Activated B cell treated with CpG ODN at 0.5 μM for 24 hours (primary cell): ENCODE measurements around the gene DNAJB2. TPM values are rescaled to one million over a fixed set of nuclear protein-coding genes. Genes with fewer than 3 reads are reported as not detected.

Experiments used
- ATAC-seq: fragments of 200-7000 bp; cut with Tn5 transposase; one replicate; pipeline ENCODE4 v1.10.0; 2021; ENCODE audit warnings: low read depth, mild to moderate bottlenecking, moderate library complexity
- CTCF ChIA-PET: fragments of 350-600 bp; sonication (Branson Sonifier 250); formaldehyde crosslinking; loops from one replicate; lab custom pipeline; 2021; ENCODE audit warnings: antibody characterized with exemption; lab: Charles Lee
- POLR2A ChIA-PET: fragments of 350-600 bp; sonication (Branson Sonifier 250); formaldehyde crosslinking; loops from one replicate; lab custom pipeline; 2021; ENCODE audit warnings: antibody characterized with exemption; lab: Charles Lee
- DNase-seq: peaks from one replicate; pipeline ENCODE4 v3.0.0; 2022
- H3K27ac Mint-ChIP-seq: one replicate; pipeline ENCODE4 v1.8.0; 2020; ENCODE audit warnings: mixed read lengths
- H3K27me3 Mint-ChIP-seq: one replicate; pipeline ENCODE4 v1.8.0; 2021; ENCODE audit warnings: mixed read lengths
- H3K36me3 Mint-ChIP-seq: one replicate; pipeline ENCODE4 v1.8.0; 2021; ENCODE audit warnings: low read depth, mixed read lengths
- H3K4me1 Mint-ChIP-seq: one replicate; pipeline ENCODE4 v1.8.0; 2021; ENCODE audit warnings: mixed read lengths
- H3K4me3 Mint-ChIP-seq: one replicate; pipeline ENCODE4 v1.8.0; 2020; ENCODE audit warnings: mild to moderate bottlenecking, mixed read lengths
- H3K9me3 Mint-ChIP-seq: one replicate; pipeline ENCODE4 v1.8.0; 2020; ENCODE audit warnings: mixed read lengths
- CTCF ChIP-seq: fragments of 200-600 bp; IDR thresholded peaks from one replicate; pipeline ENCODE4 v1.8.0; 2022; ENCODE audit warnings: antibody characterized with exemption, mild to moderate bottlenecking
- intact Hi-C: fragments of 100-400 bp; cut with micrococcal nuclease; formaldehyde crosslinking; loops from one replicate; pipeline ENCODE4 v1.15.1; 2024
- total RNA-seq: library from RNA; stranded (reverse); gene quantifications from 2 replicates; pipeline ENCODE4 v1.2.3, GENCODE V29; 2022

The DNAJB2 gene
- total RNA-seq, 1 donor from 2014 or later, result 71.1 TPM

DNA sequence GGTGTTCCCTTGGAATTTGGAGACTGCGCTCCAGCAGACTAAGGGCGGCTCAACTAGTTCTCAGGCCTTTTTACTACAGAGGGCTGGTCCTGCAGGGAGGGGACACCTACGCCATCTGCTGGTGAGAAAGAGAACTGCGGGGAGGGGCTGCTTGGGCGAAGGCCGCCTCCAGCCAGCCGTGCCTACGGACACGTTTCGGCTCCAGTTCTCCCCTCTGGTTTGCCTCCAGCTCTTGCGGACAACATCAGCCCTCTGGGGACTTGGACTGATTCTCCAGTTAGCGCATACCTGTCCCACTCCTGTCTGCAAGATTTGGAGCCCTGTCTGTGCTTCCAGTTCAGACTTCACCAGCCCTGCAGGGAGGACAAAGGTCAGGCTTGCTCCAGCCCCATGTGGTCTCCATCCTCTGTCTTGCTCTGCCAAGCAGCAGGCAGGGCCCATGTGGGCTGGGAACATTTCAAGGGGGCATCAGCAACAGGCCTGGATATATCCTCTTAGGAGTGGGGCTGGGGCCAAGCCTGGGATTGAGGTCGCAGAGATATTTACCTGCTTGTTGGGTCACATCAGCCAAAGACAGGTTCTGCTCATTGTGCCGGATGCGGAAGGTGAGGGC is 19.7 kb downstream of the DNAJB2 start:
- no peak overlapping the region for H3K4me3 Mint-ChIP-seq
- peak; percentile 70 for ATAC-seq
- peaks cover 22% of the 10 kb centered on the region for H3K4me1 Mint-ChIP-seq

GRCh38 chr2:219299372-219299760 is 20.2 kb downstream of the DNAJB2 start:
- no peaks in the 10 kb centered on the region for H3K36me3 Mint-ChIP-seq
- DNase-seq (no peak), ATAC-seq (no peak)
- H3K27ac Mint-ChIP-seq, result no peak overlapping the region
- TF ChIP-seq CTCF, result no peak
- no peaks in the 10 kb centered on the region for H3K9me3 Mint-ChIP-seq
- CTCF ChIA-PET, result interaction anchor here (0.8 to 4.6 kb wide), 8 partner anchors 11 to 143 kb away, joined by 3 to 43 read pairs (median 6); partner anchors contain the start of genes CNPPD1, DNAJB2 and NHEJ1
- peaks cover 17% of the 10 kb centered on the region for H3K4me1 Mint-ChIP-seq
- intact Hi-C loops, result loop anchor here (5.0 kb wide), 1 partner anchor 447 kb away; no protein-coding TSS in a partner anchor
- H3K4me3 Mint-ChIP-seq, result no peak overlapping the region
- peaks cover 35% of the 10 kb centered on the region for H3K27me3 Mint-ChIP-seq
- POLR2A ChIA-PET, result interaction anchor here (0.5 to 10.1 kb wide), 2 partner anchors 20 to 88 kb away, joined by 3 to 138 read pairs; partner anchors contain the start of gene DNAJB2

More for the DNA sequence above, 19.7 kb downstream of the DNAJB2 start:
- intact Hi-C loops, result loop anchor here (1.0 to 5.0 kb wide), 6 partner anchors 123 to 447 kb away; partner anchors contain the start of genes CNPPD1 and NHEJ1
- no peaks in the 10 kb centered on the region for H3K36me3 Mint-ChIP-seq
- ChIA-PET POLR2A (interaction anchor here (10.1 kb wide), 1 partner anchor 19 kb away, joined by 138 read pairs; the partner anchor contains the start of gene DNAJB2), CTCF (interaction anchor here (0.7 to 4.6 kb wide), 9 partner anchors 12 to 241 kb away, joined by 3 to 43 read pairs (median 5); partner anchors contain the start of genes CNPPD1, DNAJB2 and NHEJ1)
- H3K27me3 Mint-ChIP-seq, result peaks cover 33% of the 10 kb centered on the region
- peak; percentile 67 for TF ChIP-seq CTCF
- no peaks in the 10 kb centered on the region for H3K9me3 Mint-ChIP-seq
- no peak overlapping the region for H3K27ac Mint-ChIP-seq
- peak; percentile 84 for DNase-seq

DNA sequence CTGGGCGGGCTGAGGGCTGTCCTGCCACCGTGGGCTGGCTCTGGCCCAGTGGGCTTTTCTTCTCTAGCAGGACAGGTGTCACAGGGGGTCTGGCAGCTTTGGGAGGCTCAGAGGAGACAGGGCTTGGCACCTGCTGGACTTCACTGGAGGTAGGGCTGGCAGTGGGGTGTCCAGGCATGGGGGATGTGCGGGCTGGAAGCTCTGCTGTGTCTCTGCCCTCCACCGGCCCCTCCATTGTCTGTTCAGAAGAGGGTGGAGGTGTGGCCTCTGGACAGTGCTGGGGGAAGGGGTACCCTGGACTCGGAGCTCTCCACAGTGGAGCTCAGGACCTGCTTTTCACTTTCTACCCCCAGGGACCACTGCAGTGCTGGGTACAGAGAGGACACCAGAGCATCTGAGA is 20.9 kb downstream of the DNAJB2 start:
- Mint-ChIP-seq H3K4me1 (peaks cover 13% of the 10 kb centered on the region), H3K36me3 (no peaks in the 10 kb centered on the region), H3K9me3 (no peaks in the 10 kb centered on the region), H3K27ac (no peak overlapping the region), H3K27me3 (peaks cover 42% of the 10 kb centered on the region), H3K4me3 (no peak overlapping the region)
- intact Hi-C loops, result no loop called here
- no peak for TF ChIP-seq CTCF
- POLR2A ChIA-PET, result interaction anchor here (0.5 to 10.1 kb wide), 2 partner anchors 20 to 89 kb away, joined by 3 to 138 read pairs; partner anchors contain the start of gene DNAJB2
- no peak for DNase-seq
- CTCF ChIA-PET, result interaction anchor here (0.8 to 4.6 kb wide), 7 partner anchors 21 to 143 kb away, joined by 3 to 43 read pairs (median 5); partner anchors contain the start of genes DNAJB2 and NHEJ1
- no peak for ATAC-seq

GRCh38 chr2:219302412-219302968 is 23.3 kb downstream of the DNAJB2 start:
- TF ChIP-seq CTCF, result no peak
- DNase-seq (no peak), ATAC-seq (no peak)
- POLR2A ChIA-PET, result no interaction called here
- H3K27ac Mint-ChIP-seq, result no peak overlapping the region
- intact Hi-C loops, result no loop called here
- no peaks in the 10 kb centered on the region for H3K9me3 Mint-ChIP-seq
- no peaks in the 10 kb centered on the region for H3K36me3 Mint-ChIP-seq
- H3K27me3 Mint-ChIP-seq, result peaks cover 64% of the 10 kb centered on the region
- H3K4me1 Mint-ChIP-seq, result peaks cover 7% of the 10 kb centered on the region
- CTCF ChIA-PET, result interaction anchor here (1.3 to 1.6 kb wide), 2 partner anchors 131 to 143 kb away, joined by 4 read pairs; no protein-coding TSS in a partner anchor
- no peak overlapping the region for H3K4me3 Mint-ChIP-seq

DNA sequence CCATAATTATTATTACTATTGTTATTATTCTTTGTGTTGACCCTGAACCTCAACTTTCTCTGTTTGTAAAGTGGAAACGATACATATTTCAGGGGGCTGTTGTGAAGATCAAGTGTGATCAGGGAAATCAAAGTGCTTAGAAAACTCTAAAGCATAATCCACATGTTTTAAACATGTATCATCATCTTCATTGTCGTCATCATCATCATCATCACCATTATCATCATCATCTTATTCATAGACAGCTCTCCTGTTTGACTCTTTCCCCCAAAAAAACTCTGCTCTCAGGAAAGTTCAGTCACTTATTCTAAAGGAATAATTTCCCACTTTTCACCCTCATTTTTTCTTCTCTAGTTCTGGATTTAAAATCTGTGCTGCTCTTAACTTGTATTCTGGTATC is 25.1 kb downstream of the DNAJB2 start:
- H3K36me3 Mint-ChIP-seq, result no peaks in the 10 kb centered on the region
- H3K4me3 Mint-ChIP-seq, result no peak overlapping the region
- H3K27me3 Mint-ChIP-seq, result peaks cover 71% of the 10 kb centered on the region
- POLR2A ChIA-PET, result no interaction called here
- intact Hi-C loops, result no loop called here
- no peak for TF ChIP-seq CTCF
- no peak overlapping the region for H3K27ac Mint-ChIP-seq
- no peaks in the 10 kb centered on the region for H3K9me3 Mint-ChIP-seq
- DNase-seq, result no peak
- no peak for ATAC-seq
- CTCF ChIA-PET, result interaction anchor here (1.4 to 1.6 kb wide), 2 partner anchors 9 to 133 kb away, joined by 3 to 4 read pairs; no protein-coding TSS in a partner anchor
- peaks cover 1% of the 10 kb centered on the region for H3K4me1 Mint-ChIP-seq
